Measurements from ENCODE around the gene HSPA1A. TPM values are rescaled to one million over a fixed set of nuclear protein-coding genes. Genes with fewer than 3 reads are reported as not detected.
A peak's percentile ranks its signal among the peaks of the same experiment; 100 is the strongest.

Gene HSPA1A
- total RNA-seq, 1 donor from 2014 or later: 116 TPM

DNA sequence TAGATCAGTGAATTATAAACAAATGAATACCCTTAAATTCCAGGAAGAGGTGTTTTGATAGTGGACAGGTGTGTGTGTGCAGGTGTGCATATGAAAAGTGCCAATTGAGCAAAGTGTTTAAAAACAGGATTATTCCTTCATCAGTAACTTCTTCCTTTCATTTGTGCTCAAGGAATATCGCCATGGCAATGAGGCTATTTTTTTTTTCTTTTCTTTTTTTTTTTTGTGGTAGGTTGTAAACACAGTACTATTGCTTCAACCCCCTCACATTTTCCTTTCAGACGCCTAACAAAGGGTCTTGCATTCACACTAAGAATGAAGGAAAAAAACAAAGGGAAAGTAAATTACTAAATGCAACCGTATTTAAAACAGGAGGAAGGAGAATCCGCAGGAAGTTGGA, 10.2 kb downstream of the HSPA1A start:
- no peak for DNase-seq (ENCODE audit: low read depth)
- TF ChIP-seq, protein P1, sequence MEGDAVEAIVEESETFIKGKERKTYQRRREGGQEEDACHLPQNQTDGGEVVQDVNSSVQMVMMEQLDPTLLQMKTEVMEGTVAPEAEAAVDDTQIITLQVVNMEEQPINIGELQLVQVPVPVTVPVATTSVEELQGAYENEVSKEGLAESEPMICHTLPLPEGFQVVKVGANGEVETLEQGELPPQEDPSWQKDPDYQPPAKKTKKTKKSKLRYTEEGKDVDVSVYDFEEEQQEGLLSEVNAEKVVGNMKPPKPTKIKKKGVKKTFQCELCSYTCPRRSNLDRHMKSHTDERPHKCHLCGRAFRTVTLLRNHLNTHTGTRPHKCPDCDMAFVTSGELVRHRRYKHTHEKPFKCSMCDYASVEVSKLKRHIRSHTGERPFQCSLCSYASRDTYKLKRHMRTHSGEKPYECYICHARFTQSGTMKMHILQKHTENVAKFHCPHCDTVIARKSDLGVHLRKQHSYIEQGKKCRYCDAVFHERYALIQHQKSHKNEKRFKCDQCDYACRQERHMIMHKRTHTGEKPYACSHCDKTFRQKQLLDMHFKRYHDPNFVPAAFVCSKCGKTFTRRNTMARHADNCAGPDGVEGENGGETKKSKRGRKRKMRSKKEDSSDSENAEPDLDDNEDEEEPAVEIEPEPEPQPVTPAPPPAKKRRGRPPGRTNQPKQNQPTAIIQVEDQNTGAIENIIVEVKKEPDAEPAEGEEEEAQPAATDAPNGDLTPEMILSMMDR (conservative IDR thresholded peaks at IDR 0.05; ENCODE audit: low read depth, low read length): no peak
- H3K4me3 ChIP-seq (ENCODE audit: low read depth, low read length): no peak overlapping the region

DNA sequence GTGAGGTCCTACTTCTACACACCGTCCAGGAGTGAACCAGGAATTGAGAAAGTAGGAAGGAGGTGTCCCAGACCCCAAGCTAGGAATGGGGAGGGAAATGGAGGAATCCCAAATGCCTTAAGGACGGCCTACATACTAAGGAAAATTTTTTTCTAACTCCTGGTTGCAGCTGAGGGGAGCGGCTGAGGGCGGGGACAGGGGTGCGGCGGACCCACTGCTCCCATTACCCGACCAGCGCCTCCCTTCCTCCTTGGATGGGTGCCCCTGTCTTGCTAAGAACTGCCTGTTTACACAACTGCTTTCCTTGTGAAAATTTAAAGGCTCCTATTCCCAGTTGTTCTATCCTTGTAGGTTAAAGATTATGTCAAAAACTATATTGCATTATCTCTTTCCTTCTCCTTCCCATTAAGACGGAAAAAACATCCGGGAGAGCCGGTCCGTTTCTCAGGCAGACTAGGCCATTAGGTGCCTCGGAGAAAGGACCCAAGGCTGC, 11.5 kb downstream of the HSPA1A start:
- no peak for DNase-seq (ENCODE audit: low read depth)
- peak overlapping the region; percentile 54 for H3K4me3 ChIP-seq (ENCODE audit: low read depth, low read length)
- TF ChIP-seq, protein P1 (conservative IDR thresholded peaks at IDR 0.05; ENCODE audit: low read depth, low read length): no peak

DNA sequence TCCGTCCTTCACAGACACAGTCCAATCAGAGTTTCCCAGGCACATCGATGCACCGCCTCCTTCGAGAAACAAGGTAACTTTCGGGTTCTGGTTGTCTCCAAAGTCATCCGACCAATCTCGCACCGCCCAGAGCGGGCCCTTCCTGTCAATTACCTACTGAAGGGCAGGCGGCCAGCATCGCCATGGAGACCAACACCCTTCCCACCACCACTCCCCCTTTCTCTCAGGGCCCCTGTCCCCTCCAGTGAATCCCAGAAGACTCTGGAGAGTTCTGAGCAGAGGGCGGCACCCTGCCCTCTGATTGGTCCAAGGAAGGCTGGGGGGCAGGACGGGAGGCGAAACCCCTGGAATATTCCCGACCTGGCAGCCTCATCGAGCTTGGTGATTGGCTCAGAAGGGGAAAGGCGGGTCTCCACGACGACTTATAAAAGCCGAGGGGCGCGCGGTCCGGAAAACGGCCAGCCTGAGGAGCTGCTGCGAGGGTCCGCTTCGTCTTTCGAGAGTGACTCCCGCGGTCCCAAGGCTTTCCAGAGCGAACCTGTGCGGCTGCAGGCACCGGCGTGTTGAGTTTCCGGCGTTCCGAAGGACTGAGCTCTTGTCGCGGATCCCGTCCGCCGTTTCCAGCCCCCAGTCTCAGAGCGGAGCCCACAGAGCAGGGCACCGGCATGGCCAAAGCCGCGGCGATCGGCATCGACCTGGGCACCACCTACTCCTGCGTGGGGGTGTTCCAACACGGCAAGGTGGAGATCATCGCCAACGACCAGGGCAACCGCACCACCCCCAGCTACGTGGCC, 12.1 kb downstream of the HSPA1A start, which contains the start of gene HSPA1B:
HSPA1B (plus strand) TSS at position 453 of the 794 bp plus-strand sequence; CDS start at position 666, 213 bp downstream.
- peak; percentile 98 for DNase-seq (ENCODE audit: low read depth)
- peak within 1 kb of the TSS; percentile 74 for H3K4me3 ChIP-seq (ENCODE audit: low read depth, low read length)
- TF ChIP-seq, protein P1 (conservative IDR thresholded peaks at IDR 0.05; ENCODE audit: low read depth, low read length): no peak

DNA sequence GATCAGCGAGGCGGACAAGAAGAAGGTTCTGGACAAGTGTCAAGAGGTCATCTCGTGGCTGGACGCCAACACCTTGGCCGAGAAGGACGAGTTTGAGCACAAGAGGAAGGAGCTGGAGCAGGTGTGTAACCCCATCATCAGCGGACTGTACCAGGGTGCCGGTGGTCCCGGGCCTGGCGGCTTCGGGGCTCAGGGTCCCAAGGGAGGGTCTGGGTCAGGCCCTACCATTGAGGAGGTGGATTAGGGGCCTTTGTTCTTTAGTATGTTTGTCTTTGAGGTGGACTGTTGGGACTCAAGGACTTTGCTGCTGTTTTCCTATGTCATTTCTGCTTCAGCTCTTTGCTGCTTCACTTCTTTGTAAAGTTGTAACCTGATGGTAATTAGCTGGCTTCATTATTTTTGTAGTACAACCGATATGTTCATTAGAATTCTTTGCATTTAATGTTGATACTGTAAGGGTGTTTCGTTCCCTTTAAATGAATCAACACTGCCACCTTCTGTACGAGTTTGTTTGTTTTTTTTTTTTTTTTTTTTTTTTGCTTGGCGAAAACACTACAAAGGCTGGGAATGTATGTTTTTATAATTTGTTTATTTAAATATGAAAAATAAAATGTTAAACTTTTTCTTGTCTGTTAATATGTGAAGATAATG, 14.4 kb downstream of the HSPA1A start:
- peak overlapping the region; percentile 88 for H3K4me3 ChIP-seq (ENCODE audit: low read depth, low read length)
- DNase-seq (ENCODE audit: low read depth): no peak
- TF ChIP-seq, protein P1 (conservative IDR thresholded peaks at IDR 0.05; ENCODE audit: low read depth, low read length): peak; percentile 50

DNA sequence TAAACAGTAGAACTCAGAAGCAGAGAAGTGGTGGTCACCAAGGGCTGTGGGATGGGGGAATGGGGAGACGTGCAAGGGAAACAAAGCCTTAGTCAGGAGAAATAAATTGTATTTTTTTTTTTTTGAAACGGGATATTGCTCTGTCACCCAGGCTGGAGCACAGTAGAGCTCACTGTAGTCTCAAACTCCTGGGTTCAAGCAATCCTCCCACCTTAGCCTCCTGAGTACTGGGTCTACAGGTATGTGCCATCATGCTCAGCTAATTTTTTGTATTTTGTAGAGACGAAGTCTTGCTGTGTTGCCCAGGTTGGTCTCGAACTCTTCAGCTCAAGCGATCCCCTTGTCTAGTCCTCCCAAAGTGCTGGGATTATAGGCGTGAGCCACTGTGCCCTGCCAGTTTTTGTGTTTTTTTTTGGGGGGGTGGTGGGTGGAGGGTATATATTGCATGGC, 15.6 kb downstream of the HSPA1A start:
- H3K4me3 ChIP-seq (ENCODE audit: low read depth, low read length): peak overlapping the region; percentile 88
- TF ChIP-seq, protein P1 (conservative IDR thresholded peaks at IDR 0.05; ENCODE audit: low read depth, low read length): no peak
- DNase-seq (ENCODE audit: low read depth): no peak

DNA sequence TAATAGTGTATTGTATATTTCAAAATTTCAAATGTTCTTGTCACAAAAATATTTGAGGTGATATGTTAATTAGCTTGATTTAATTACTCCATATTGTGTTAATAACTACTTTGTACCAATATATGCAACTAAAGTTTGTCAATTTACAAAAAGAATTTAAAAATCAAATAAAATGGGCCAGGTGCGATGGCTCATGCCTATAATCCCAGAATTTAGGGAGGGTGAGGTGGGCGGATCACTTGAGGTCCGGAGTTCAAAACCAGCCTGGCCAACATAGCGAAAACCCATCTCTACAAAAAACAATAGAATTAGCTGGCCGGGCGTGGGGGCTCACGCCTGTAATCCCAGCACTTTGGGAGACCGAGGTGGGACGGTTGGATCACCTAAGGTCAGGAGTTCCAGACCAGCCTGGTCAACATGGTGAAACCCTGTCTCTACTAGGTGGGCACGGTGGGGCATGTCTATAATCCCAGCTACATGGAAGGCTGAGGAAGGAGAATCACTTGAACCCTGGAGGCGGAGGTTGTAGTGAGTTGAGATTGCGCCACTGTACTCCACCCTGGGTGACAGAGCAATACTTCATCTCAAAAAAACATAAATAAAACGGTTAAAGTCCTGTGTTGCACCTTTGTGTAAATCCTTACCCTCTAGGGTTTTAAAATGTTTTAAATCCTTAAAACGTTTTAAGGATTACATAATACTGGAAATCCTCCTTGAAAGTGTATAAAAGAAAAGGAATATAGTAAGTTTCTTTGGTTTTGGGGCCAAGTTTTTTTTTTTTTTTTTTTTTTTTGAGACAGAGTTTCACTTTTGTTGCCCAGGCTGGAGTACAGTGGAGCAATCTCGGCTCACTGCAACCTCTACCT, 16.2 kb downstream of the HSPA1A start:
- no peak for DNase-seq (ENCODE audit: low read depth)
- TF ChIP-seq, protein P1 (conservative IDR thresholded peaks at IDR 0.05; ENCODE audit: low read depth, low read length): no peak
- H3K4me3 ChIP-seq (ENCODE audit: low read depth, low read length): peak overlapping the region; percentile 88

Measured in epithelial cell of proximal tubule (primary cell).